Motor neuron (in vitro differentiated cells): ENCODE measurements around the gene PPP2R2C. TPM values are rescaled to one million over a fixed set of nuclear protein-coding genes. Genes with fewer than 3 reads are reported as not detected.

ENCODE experiments used
- ATAC-seq, 8 experiments: fragments of 200-7000 bp; cut with Tn5 transposase; replicated peaks in 6 of 8; 2 replicates each; pipeline ENCODE4 v1.8.0; 2021; ENCODE audit warnings: mild to moderate bottlenecking in 8 of 8, moderate library complexity in 8 of 8
- H3K27ac ChIP-seq, 2 donors: fragments of 250-450 bp; sonication (Bioruptor Pico); 2 replicates each; pipeline ENCODE4 v1.9.0; 2021; ENCODE audit warnings: antibody characterized with exemption in 2 of 2, mild to moderate bottlenecking in 2 of 2, moderate library complexity in 1 of 2
- H3K4me1 ChIP-seq, 2 donors: fragments of 250-450 bp; sonication (Bioruptor Pico); replicated peaks in 1 of 2; 2 replicates each; pipeline ENCODE4 v1.6.1; 2021; ENCODE audit warnings: antibody characterized with exemption in 2 of 2, mild to moderate bottlenecking in 2 of 2, moderate library complexity in 1 of 2
- H3K4me3 ChIP-seq, 5 donors: fragments of 250-450 bp; sonication (Bioruptor Pico); 2 replicates each; pipeline ENCODE4 v1.9.0; 2021; ENCODE audit warnings: antibody characterized with exemption in 5 of 5, mild to moderate bottlenecking in 5 of 5, moderate library complexity in 4 of 5
- WGBS, 10 experiments: fragments of 450-650 bp; shearing (Covaris generic); methylation state at CpG; one replicate each; pipeline ENCODE4 v1.0.0; 2022; 5-methylcytosine and 5-hydroxymethylcytosine counted together
- in situ Hi-C, 9 experiments: fragments of 400-800 bp; cut with MboI; loops; one replicate each; pipeline ENCODE4 v1.15.0; 2021; ENCODE audit warnings: low sequenced_read_pairs in 9 of 9, low pct_unique_long_range_greater_than_20kb in 2 of 9; ENCODE audit not compliant: unreplicated experiment in 9 of 9
- total RNA-seq, 8 experiments: library from RNA; unstranded; fragments of 300-600 nt; gene quantifications; 2 replicates each; pipeline versions ENCODE4 v1.2.3 to v1.2.4, GENCODE V29; 2022

Gene PPP2R2C
- total RNA-seq, 8 experiments from 2014 or later: 0.24 to 32.4 (median 4.9) TPM

DNA sequence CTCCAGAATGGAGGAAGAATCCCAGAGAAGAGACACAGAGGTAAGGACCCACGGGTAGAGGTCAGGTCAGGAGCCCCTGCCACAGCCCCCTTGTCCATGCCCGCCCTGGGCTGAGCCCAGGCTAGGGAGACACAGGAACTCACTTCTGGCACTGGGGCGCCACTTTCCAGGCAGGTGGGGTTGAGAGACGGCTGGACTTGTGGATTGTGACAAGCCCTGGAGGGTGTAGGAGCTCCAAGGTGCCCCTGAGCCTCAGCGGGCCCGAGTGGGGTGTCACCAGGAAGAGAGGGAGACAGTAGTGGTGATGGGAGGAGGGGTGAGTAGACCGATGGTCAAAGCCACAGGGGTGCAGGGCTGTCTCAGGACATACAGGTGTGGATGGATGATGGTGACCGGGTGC is 143.9 kb downstream of the PPP2R2C start:
- Histone ChIP-seq H3K4me1 (peaks cover 3 to 9% of the 10 kb centered on the region in 2 donors), H3K27ac (no peak overlapping the region), H3K4me3 (no peak overlapping the region)
- WGBS, 10 experiments: 0 to 72% (median 30%) methylated on average over 1 to 3 of the region's 8 CpGs; no CpG with 5 or more reads in 4 of the 10 experiments
- in situ Hi-C loops: loop anchor here in 4 of 9 experiments (5.0 to 10.0 kb wide), 3 partner anchors 74 to 334 kb away; no protein-coding TSS in a partner anchor
- ATAC-seq: no peak

GRCh38 chr4:6327220-6327917 is 145.0 kb downstream of the PPP2R2C start:
- 0 to 20% (median 4%) methylated on average over 1 to 10 of the region's 21 CpGs; no CpG with 5 or more reads in 6 of the 10 experiments for WGBS, 10 experiments
- H3K4me3 ChIP-seq: no peak overlapping the region
- ATAC-seq: peak; percentile 34 to 92 (median 64)
- in situ Hi-C loops: loop anchor here in 4 of 9 experiments (5.0 to 10.0 kb wide), 3 partner anchors 73 to 333 kb away; no protein-coding TSS in a partner anchor
- H3K27ac ChIP-seq: no peak overlapping the region
- peaks cover 3 to 9% of the 10 kb centered on the region in 2 donors for H3K4me1 ChIP-seq

- no peak for ATAC-seq
- Histone ChIP-seq H3K27ac (no peak overlapping the region), H3K4me3 (no peak overlapping the region), H3K4me1 (peaks cover 3 to 9% of the 10 kb centered on the region in 2 donors)
- in situ Hi-C loops: loop anchor here in 4 of 9 experiments (5.0 to 10.0 kb wide), 3 partner anchors 72 to 332 kb away; no protein-coding TSS in a partner anchor
- WGBS, 10 experiments: 60 to 100% (median 100%) methylated on average over 1 to 7 of the region's 28 CpGs; no CpG with 5 or more reads in 3 of the 10 experiments
Measured at GRCh38 chr4:6326312-6327060, 145.9 kb downstream of the PPP2R2C start.

- 33 to 100% (median 87%) methylated on average over 1 to 12 of the region's 14 CpGs; no CpG with 5 or more reads in 3 of the 10 experiments for WGBS, 10 experiments
- in situ Hi-C loops: loop anchor here in 4 of 9 experiments (5.0 to 10.0 kb wide), 3 partner anchors 71 to 331 kb away; no protein-coding TSS in a partner anchor
- H3K4me1 ChIP-seq: peaks cover 3 to 9% of the 10 kb centered on the region in 2 donors
- H3K4me3 ChIP-seq: no peak overlapping the region
- H3K27ac ChIP-seq: no peak overlapping the region
- peak in 1 of 8 experiments; percentile 4 for ATAC-seq
Measured at GRCh38 chr4:6325788-6326290, 146.6 kb downstream of the PPP2R2C start.

DNA sequence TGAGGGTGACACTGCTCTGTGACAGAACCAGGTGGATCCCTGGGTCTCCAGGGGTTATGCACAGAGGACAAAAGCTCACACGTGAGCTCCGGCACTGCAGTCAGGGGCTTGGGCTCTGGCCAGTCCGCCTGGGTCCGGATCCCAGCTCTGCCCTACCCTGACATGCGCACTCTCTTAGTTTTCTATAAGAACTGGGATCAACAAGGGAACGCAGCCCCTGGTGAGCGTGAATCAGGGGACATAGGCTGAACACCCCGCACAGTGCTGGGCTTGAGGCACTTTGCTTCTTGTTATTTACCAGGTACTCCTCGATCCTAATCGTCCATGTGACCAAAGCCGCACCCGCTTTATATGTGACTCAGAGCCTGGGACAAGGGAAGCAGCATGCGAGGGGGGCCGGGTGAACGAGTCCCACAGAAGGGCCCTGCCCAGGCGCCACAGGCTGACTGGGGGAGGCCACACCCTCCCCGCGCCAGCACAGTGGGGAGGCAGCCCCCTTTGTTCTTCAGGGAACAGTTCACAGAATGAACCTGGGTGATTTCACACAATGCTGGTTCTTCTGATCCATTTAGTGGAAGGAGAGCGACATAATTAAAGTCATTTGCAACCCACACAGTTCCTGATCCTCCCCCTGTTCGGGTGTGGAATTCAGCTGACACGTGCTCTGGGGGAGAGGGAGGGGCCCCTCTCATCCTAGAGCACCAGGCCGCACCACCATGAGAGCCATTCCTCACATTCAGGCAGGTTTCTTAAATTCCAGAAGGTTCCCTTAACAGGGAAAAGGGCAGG is 147.2 kb downstream of the PPP2R2C start:
- in situ Hi-C loops: loop anchor here in 5 of 9 experiments (5.0 to 25.0 kb wide), 4 partner anchors 70 to 338 kb away; no protein-coding TSS in a partner anchor
- peak; percentile 45 to 90 (median 86) for ATAC-seq
- no peak overlapping the region for H3K27ac ChIP-seq
- peaks cover 3 to 9% of the 10 kb centered on the region in 2 donors for H3K4me1 ChIP-seq
- no peak overlapping the region for H3K4me3 ChIP-seq
- WGBS, 10 experiments: 0 to 100% (median 27%) methylated on average over 1 to 16 of the region's 22 CpGs; no CpG with 5 or more reads in 1 of the 10 experiments

DNA sequence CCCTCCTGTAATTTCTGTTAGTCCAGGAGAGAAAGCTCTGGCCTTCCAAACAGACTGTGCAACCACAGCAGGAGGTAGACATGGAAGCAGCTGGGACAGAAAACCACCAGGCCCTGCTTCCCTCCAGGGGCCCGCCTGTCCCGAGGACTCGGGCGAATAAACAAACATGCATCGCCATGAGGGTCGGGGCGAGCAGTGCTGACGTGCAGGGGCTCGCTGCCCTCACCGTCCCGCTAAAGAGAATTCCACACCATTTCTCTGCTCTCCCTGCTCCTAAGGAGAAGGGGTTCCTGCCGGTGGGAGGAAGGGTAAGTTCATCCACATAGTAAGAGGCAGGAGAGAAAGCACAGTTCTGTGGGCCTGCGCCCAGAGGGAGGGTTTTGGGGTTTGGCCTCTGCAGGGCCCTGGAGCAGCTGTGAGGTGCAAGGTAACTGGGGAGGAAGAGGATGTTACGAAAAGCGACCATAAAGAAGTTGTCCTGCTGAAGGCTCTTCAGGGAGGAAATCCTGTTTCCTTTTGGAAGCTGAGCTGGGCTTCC is 147.9 kb downstream of the PPP2R2C start:
- 58 to 100% (median 75%) methylated on average over 1 to 12 of the region's 15 CpGs; no CpG with 5 or more reads in 2 of the 10 experiments for WGBS, 10 experiments
- no peak for ATAC-seq
- in situ Hi-C loops: loop anchor here in 4 of 9 experiments (10.0 to 25.0 kb wide), 3 partner anchors 70 to 337 kb away; no protein-coding TSS in a partner anchor

GRCh38 chr4:6322761-6323566 is 149.4 kb downstream of the PPP2R2C start:
- in situ Hi-C loops: loop anchor here in 4 of 9 experiments (10.0 to 25.0 kb wide), 3 partner anchors 68 to 336 kb away; no protein-coding TSS in a partner anchor
- Histone ChIP-seq H3K4me3 (no peak overlapping the region), H3K27ac (no peak overlapping the region), H3K4me1 (peaks cover 3 to 9% of the 10 kb centered on the region in 2 donors)
- 0 to 85% (median 62%) methylated on average over 2 to 14 of the region's 33 CpGs; no CpG with 5 or more reads in 2 of the 10 experiments for WGBS, 10 experiments
- no peak for ATAC-seq

More for the DNA sequence above, 147.9 kb downstream of the PPP2R2C start:
- no peak overlapping the region for H3K27ac ChIP-seq
- peaks cover 3 to 9% of the 10 kb centered on the region in 2 donors for H3K4me1 ChIP-seq
- no peak overlapping the region for H3K4me3 ChIP-seq

GRCh38 chr4:6322067-6322760 is 150.2 kb downstream of the PPP2R2C start:
- peaks cover 3 to 9% of the 10 kb centered on the region in 2 donors for H3K4me1 ChIP-seq
- H3K27ac ChIP-seq: no peak overlapping the region
- no peak overlapping the region for H3K4me3 ChIP-seq
- in situ Hi-C loops: loop anchor here in 4 of 9 experiments (10.0 to 25.0 kb wide), 3 partner anchors 67 to 335 kb away; no protein-coding TSS in a partner anchor
- WGBS, 10 experiments: 55 to 100% (median 85%) methylated on average over 1 to 8 of the region's 23 CpGs; no CpG with 5 or more reads in 4 of the 10 experiments
- no peak for ATAC-seq

DNA sequence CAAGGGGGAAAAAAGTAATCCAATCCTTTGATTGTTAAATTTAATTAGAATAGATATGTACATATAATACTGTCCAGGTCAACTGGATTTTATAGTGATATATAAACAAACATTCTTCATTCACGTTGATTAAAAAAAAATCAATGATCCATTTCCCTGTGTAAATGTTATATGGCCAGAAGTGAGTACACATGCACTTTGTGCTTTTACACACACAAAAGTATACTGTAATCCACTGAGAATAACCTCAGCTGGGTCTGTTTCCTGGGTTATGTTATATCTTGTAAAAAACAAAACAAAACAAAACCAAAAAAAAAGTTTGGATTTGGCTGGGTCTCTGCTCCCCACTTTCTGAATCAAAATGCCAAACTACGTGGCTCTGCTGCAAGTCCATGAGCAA is 151.1 kb downstream of the PPP2R2C start:
- 15 to 100% (median 85%) methylated on average over 1 to 2 of the region's 2 CpGs; no CpG with 5 or more reads in 4 of the 10 experiments for WGBS, 10 experiments
- no peak overlapping the region for H3K4me3 ChIP-seq
- in situ Hi-C loops: loop anchor here in 4 of 9 experiments (10.0 to 25.0 kb wide), 3 partner anchors 67 to 334 kb away; no protein-coding TSS in a partner anchor
- H3K4me1 ChIP-seq: peaks cover 3 to 9% of the 10 kb centered on the region in 2 donors
- H3K27ac ChIP-seq: no peak overlapping the region
- ATAC-seq: no peak

GRCh38 chr4:6320663-6321062 is 151.8 kb downstream of the PPP2R2C start:
- H3K27ac ChIP-seq: no peak overlapping the region
- in situ Hi-C loops: loop anchor here in 4 of 9 experiments (10.0 to 25.0 kb wide), 3 partner anchors 66 to 333 kb away; no protein-coding TSS in a partner anchor
- peaks cover 3 to 6% of the 10 kb centered on the region in 2 donors for H3K4me1 ChIP-seq
- no peak overlapping the region for H3K4me3 ChIP-seq
- WGBS, 10 experiments: 23 to 100% (median 85%) methylated on average over 3 to 6 of the region's 6 CpGs; no CpG with 5 or more reads in 2 of the 10 experiments
- no peak for ATAC-seq
